WTC11 (cell line): ENCODE measurements around the gene CMTM4. TPM values are rescaled to one million over a fixed set of nuclear protein-coding genes. Genes with fewer than 3 reads are reported as not detected.

Experiments
- ATAC-seq: fragments of 200-7000 bp; cut with Tn5 transposase; 2 replicates; pipeline ENCODE4 v1.10.0; 2021; ENCODE audit warnings: mild to moderate bottlenecking, moderate library complexity
- CTCF ChIA-PET: fragments of 300-600 bp; sonication (Branson Sonifier 250); formaldehyde crosslinking; loops from one replicate; lab custom pipeline; 2021; ENCODE audit warnings: antibody characterized with exemption; lab: Charles Lee
- POLR2A ChIA-PET: fragments of 350-600 bp; sonication (Branson Sonifier 250); formaldehyde crosslinking; loops from one replicate; lab custom pipeline; 2021; ENCODE audit warnings: antibody characterized with exemption; lab: Charles Lee
- DNase-seq: peaks from one replicate; pipeline ENCODE4 v3.0.0; 2021; ENCODE audit warnings: low spot score
- H3K27ac Mint-ChIP-seq: 2 replicates; pipeline ENCODE4 v1.8.0; 2021; ENCODE audit warnings: mixed read lengths
- H3K27me3 Mint-ChIP-seq: 2 replicates; pipeline ENCODE4 v1.8.0; 2021; ENCODE audit warnings: low read depth, mild to moderate bottlenecking, moderate library complexity, mixed read lengths
- H3K36me3 Mint-ChIP-seq: 2 replicates; pipeline ENCODE4 v1.8.0; 2021; ENCODE audit warnings: mixed read lengths
- H3K4me1 Mint-ChIP-seq: 2 replicates; pipeline ENCODE4 v1.8.0; 2022; ENCODE audit warnings: mixed read lengths
- H3K4me3 Mint-ChIP-seq: 2 replicates; pipeline ENCODE4 v1.8.0; 2021; ENCODE audit warnings: mild to moderate bottlenecking, moderate library complexity, mixed read lengths
- H3K9me3 Mint-ChIP-seq: 2 replicates; pipeline ENCODE4 v1.8.0; 2021; ENCODE audit warnings: mixed read lengths
- ATF1 ChIP-seq: sonication (generic); formaldehyde crosslinking; IDR thresholded peaks from 2 replicates; pipeline ENCODE4 v1.8.1; 2023; ENCODE audit warnings: mild to moderate bottlenecking, moderate library complexity, missing genetic modification reagents
- ATF2 ChIP-seq: sonication (generic); formaldehyde crosslinking; IDR thresholded peaks from 2 replicates; pipeline ENCODE4 v1.8.1; 2022; ENCODE audit warnings: low read depth, missing genetic modification reagents, borderline replicate concordance
- E2F1 ChIP-seq: sonication (generic); formaldehyde crosslinking; IDR thresholded peaks from 2 replicates; pipeline ENCODE4 v1.8.0; 2022; ENCODE audit warnings: mild to moderate bottlenecking, missing genetic modification reagents
- EMX1 ChIP-seq: fragments of 250-450 bp; sonication (Bioruptor Pico); IDR thresholded peaks from 2 replicates; pipeline ENCODE4 v1.8.0; 2021; ENCODE audit warnings: mild to moderate bottlenecking
- ETV6 ChIP-seq: sonication (generic); formaldehyde crosslinking; IDR thresholded peaks from 2 replicates; pipeline ENCODE4 v1.8.1; 2022; ENCODE audit warnings: mild to moderate bottlenecking, missing genetic modification reagents
- FOXP4 ChIP-seq: sonication (generic); formaldehyde crosslinking; IDR thresholded peaks from 2 replicates; pipeline ENCODE4 v1.8.0; 2022; ENCODE audit warnings: mild to moderate bottlenecking, missing genetic modification reagents
- IRF2 ChIP-seq: sonication (generic); formaldehyde crosslinking; IDR thresholded peaks from 2 replicates; pipeline ENCODE4 v1.8.0; 2022; ENCODE audit warnings: low read depth, missing genetic modification reagents, borderline replicate concordance
- PREB ChIP-seq: sonication (generic); formaldehyde crosslinking; IDR thresholded peaks from 2 replicates; pipeline ENCODE4 v1.8.1; 2022; ENCODE audit warnings: mild to moderate bottlenecking, missing genetic modification reagents, moderate library complexity, borderline replicate concordance
- SMAD4 ChIP-seq: sonication (generic); formaldehyde crosslinking; IDR thresholded peaks from 2 replicates; pipeline ENCODE4 v1.8.0; 2022; ENCODE audit warnings: mild to moderate bottlenecking, missing genetic modification reagents
- TCF7 ChIP-seq: sonication (generic); formaldehyde crosslinking; IDR thresholded peaks from 2 replicates; pipeline ENCODE4 v1.8.0; 2022; ENCODE audit warnings: mild to moderate bottlenecking, low read depth, missing genetic modification reagents, moderate library complexity
- ZNF281 ChIP-seq: sonication (generic); formaldehyde crosslinking; IDR thresholded peaks from 2 replicates; pipeline ENCODE4 v1.8.0; 2023; ENCODE audit warnings: mild to moderate bottlenecking, missing genetic modification reagents
- ZNF423 ChIP-seq: fragments of 250-450 bp; sonication (Bioruptor Pico); IDR thresholded peaks from 2 replicates; pipeline ENCODE4 v2.1.2; 2022; ENCODE audit warnings: mild to moderate bottlenecking, moderate library complexity
- total RNA-seq: library from RNA; stranded (reverse); gene quantifications from 3 replicates; pipeline ENCODE4 v1.2.3, GENCODE V29; 2021
- TF ChIP-seq, protein P1 (sequence below): fragments of 250-450 bp; sonication (Bioruptor Pico); conservative IDR thresholded peaks from 2 replicates; pipeline ENCODE4 v1.9.0; 2021; ENCODE audit warnings: mild to moderate bottlenecking
- TF ChIP-seq, protein P2 (sequence below): sonication (generic); formaldehyde crosslinking; IDR thresholded peaks from 2 replicates; pipeline ENCODE4 v1.8.1; 2022; ENCODE audit warnings: low read depth, mild to moderate bottlenecking, moderate library complexity, missing genetic modification reagents, borderline replicate concordance
- TF ChIP-seq, protein P3 (sequence below): fragments of 250-450 bp; sonication (Bioruptor Pico); IDR thresholded peaks from 2 replicates; pipeline ENCODE4 v1.9.0; 2021; ENCODE audit warnings: mild to moderate bottlenecking

The CMTM4 gene
- total RNA-seq, 1 experiment from 2014 or later = 56.2 TPM

GRCh38 chr16:66621973-66622372, 74.6 kb downstream of the CMTM4 start:
- Mint-ChIP-seq H3K27ac (no peak overlapping the region; the same call in 1 of the 2 replicates), H3K36me3 (peaks cover 38% of the 10 kb centered on the region), H3K4me3 (no peak overlapping the region), H3K27me3 (no peaks in the 10 kb centered on the region), H3K4me1 (peaks cover 18% of the 10 kb centered on the region), H3K9me3 (no peaks in the 10 kb centered on the region)
- TF ChIP-seq ZNF423 (no peak), ATF2 (CRISPR knock-in tag) (no peak), TCF7 (no peak), ATF1 (CRISPR knock-in tag) (no peak), EMX1 (CRISPR knock-in tag) (no peak), FOXP4 (CRISPR knock-in tag) (no peak), PREB (CRISPR knock-in tag) (no peak), E2F1 (CRISPR knock-in tag) (no peak), IRF2 (CRISPR knock-in tag) (no peak), ETV6 (CRISPR knock-in tag) (no peak), SMAD4 (CRISPR knock-in tag) (no peak), ZNF281 (CRISPR knock-in tag) (no peak)
- TF ChIP-seq, protein P1, sequence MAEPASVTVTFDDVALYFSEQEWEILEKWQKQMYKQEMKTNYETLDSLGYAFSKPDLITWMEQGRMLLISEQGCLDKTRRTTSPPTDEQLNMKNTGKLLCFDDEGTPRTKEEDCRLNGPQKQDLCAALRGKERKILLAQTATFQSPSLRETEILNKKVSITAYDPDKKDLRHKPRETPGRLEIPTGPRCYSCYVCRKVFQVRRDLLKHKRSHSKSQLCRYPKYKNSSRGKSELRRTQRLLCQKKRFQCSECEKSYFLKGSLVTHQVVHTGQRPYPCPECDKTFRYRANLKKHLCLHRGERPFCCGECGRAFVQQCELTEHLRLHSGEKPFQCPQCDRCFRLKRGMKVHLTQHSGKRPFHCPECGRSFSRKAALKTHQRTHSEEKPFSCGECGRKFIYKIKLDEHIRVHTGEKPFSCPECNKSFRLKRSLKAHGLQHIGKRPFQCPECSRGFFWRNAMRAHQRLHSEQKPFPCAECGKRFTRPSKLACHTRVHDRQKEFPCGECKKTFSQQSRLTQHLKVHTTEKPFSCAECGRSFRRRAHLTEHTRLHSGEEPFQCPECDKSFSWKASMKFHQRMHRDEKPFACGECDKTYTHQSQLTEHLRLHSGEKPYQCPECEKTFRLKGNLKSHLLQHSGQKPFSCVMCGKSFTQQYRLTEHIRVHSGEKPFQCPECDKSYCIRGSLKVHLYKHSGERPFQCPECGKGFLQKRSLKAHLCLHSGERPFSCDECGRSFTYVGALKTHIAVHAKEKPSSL (CRISPR knock-in tag) = no peak
- TF ChIP-seq, protein P2, sequence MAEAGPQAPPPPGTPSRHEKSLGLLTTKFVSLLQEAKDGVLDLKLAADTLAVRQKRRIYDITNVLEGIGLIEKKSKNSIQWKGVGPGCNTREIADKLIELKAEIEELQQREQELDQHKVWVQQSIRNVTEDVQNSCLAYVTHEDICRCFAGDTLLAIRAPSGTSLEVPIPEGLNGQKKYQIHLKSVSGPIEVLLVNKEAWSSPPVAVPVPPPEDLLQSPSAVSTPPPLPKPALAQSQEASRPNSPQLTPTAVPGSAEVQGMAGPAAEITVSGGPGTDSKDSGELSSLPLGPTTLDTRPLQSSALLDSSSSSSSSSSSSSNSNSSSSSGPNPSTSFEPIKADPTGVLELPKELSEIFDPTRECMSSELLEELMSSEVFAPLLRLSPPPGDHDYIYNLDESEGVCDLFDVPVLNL (CRISPR knock-in tag) = no peak
- TF ChIP-seq, protein P3, sequence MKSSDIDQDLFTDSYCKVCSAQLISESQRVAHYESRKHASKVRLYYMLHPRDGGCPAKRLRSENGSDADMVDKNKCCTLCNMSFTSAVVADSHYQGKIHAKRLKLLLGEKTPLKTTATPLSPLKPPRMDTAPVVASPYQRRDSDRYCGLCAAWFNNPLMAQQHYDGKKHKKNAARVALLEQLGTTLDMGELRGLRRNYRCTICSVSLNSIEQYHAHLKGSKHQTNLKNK (CRISPR knock-in tag) = no peak
- ChIA-PET CTCF (no interaction called here), POLR2A (no interaction called here)
- DNase-seq (no peak), ATAC-seq (no peak)
